ENCODE results near the gene SMIM24.

GRCh38 chr19:3467437-3468198, 12.7 kb downstream of the SMIM24 start:
- TF ChIP-seq, protein P1, sequence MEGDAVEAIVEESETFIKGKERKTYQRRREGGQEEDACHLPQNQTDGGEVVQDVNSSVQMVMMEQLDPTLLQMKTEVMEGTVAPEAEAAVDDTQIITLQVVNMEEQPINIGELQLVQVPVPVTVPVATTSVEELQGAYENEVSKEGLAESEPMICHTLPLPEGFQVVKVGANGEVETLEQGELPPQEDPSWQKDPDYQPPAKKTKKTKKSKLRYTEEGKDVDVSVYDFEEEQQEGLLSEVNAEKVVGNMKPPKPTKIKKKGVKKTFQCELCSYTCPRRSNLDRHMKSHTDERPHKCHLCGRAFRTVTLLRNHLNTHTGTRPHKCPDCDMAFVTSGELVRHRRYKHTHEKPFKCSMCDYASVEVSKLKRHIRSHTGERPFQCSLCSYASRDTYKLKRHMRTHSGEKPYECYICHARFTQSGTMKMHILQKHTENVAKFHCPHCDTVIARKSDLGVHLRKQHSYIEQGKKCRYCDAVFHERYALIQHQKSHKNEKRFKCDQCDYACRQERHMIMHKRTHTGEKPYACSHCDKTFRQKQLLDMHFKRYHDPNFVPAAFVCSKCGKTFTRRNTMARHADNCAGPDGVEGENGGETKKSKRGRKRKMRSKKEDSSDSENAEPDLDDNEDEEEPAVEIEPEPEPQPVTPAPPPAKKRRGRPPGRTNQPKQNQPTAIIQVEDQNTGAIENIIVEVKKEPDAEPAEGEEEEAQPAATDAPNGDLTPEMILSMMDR (IDR thresholded peaks at IDR 0.05), result no peak
- TF ChIP-seq EZH2 (IDR thresholded peaks at IDR 0.05; ENCODE audit: borderline replicate concordance, insufficient read depth, low read depth, low read length, poor library complexity, severe bottlenecking), result no peak

Data from B cell (primary cell).